HEK293T (cell line): ENCODE measurements around the gene GPR18.

Source experiments
- FOXK2 ChIP-seq: fragments of 450-650 bp; IDR thresholded peaks from 2 replicates; pipeline ENCODE4 v1.6.1; 2016; ENCODE audit warnings: mild to moderate bottlenecking
- HDGF ChIP-seq: fragments of 450-650 bp; IDR thresholded peaks from 2 replicates; pipeline ENCODE4 v1.6.1; 2017; ENCODE audit warnings: antibody characterized with exemption, borderline replicate concordance

DNA sequence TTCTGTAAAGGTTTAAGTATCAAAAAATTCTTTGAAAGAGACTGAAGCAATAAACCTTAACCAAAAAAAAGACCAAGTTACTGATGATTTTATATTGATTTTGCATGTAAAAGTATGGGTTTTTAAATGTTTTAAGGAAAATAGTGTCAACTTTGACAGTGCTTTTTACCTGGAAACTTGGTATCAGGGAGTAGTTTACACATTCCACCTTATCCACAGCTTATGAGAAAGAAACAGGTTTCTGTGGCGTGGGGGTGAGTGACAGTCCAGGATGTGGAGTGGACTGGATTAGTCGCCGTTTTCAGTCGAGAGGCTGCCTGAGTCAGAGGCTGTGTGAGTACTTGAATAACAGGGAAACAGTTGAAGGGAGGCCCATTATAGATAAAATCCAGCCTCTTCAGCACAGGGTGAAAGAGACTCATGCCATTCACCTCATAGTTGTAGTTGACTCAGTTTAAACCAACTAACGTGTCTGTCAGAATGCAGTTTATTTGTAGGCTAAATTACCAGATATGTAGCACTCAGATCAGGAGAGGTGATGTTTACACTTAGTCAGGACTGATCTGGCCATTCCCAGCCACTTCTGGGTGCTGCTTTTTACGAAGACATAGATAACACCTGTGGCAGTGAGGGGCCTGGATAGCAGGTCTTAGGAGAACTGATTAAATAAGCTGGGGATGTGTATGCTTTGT, 49.6 kb upstream of the GPR18 start:
- TF ChIP-seq HDGF (no peak), FOXK2 (no peak)
